Measurements from ENCODE around the gene TRPV6. TPM values are rescaled to one million over a fixed set of nuclear protein-coding genes. Genes with fewer than 3 reads are reported as not detected.
A peak's percentile ranks its signal among the peaks of the same experiment; 100 is the strongest.

TRPV6 gene
- not detected for total RNA-seq
- polyA plus RNA-seq, result under 1 TPM in 1 of 3 donors, not detected in 2; under 0.01 TPM
- long read RNA-seq, donor 1, result 0 reads
- long read RNA-seq, donor 2, result 0 reads

DNA sequence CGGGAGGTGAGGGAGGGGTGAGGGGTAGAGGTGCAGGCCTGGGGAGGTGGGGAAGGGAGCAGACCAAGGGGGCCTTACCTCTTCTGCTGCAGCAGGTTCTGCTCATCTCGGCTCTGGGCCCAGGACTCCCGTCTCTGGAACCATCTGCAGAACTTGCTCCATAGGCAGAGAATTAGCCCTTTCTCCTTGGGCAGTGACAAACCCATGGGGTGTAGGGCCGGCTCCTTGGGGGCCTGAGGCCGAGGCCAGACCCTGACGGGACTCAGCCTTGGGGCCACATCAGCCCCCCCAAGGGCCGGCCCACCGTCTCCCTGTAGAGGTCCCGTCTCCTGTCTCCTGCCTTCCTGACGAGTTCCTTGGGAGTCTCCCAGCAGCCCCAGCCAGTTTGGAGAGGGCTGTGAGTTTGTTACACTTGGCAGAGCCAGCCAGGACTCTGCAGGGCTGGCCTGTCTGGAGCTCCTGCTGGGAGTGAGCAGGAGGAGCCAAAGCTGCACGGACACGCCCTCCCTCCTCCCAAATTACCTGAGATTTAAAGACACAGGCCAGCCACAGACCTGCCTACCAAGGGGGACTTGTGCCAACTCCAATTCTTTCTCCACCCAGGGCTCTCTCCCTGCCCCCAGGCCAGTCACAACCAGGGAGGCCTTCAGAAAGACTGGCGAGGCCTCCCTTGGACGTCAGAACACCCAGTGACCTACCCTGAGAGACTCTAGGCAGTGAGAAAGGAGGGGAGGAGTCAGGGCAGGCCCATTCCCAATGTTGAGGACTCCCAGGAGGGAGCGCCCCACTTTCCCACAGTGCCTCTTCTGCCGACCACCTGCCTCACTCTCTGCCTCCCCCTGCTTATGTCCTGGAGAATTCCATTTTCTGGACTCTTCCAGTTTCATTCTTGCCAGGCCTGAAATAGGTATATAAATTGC lies at the start of gene TRPV6:
Gene TRPV6 (minus strand): TSS at position 435 of the 920 bp plus-strand sequence.
- 47 to 64% (median 52%) methylated on average over 15 to 16 of the region's 16 CpGs for WGBS, 3 donors
- intact Hi-C loops (cut with DNase I), result no loop called here

DNA sequence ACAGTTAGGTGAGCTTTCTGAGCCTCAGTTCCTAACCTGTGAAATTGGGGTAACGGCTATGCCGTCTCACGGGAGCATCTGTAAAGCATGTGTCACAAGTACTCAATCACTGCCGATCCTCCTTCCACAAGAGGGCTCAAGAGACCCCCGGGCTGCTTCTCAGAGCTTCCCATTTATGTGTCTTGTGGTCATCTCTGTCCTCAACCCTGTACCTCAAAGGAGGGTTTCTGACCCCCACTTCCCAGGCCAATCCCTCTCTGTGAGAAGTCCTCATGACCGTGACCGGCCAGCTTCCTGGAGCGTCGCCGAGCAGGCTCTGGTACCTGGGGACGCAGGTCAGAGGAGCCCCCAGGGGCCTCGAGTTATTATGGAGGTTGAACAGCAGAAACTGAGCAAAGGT lies 48.5 kb upstream of the TRPV6 start:
- no peaks in the 10 kb centered on the region for H3K9me3 ChIP-seq
- TF ChIP-seq, protein P1, sequence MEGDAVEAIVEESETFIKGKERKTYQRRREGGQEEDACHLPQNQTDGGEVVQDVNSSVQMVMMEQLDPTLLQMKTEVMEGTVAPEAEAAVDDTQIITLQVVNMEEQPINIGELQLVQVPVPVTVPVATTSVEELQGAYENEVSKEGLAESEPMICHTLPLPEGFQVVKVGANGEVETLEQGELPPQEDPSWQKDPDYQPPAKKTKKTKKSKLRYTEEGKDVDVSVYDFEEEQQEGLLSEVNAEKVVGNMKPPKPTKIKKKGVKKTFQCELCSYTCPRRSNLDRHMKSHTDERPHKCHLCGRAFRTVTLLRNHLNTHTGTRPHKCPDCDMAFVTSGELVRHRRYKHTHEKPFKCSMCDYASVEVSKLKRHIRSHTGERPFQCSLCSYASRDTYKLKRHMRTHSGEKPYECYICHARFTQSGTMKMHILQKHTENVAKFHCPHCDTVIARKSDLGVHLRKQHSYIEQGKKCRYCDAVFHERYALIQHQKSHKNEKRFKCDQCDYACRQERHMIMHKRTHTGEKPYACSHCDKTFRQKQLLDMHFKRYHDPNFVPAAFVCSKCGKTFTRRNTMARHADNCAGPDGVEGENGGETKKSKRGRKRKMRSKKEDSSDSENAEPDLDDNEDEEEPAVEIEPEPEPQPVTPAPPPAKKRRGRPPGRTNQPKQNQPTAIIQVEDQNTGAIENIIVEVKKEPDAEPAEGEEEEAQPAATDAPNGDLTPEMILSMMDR (IDR thresholded peaks at IDR 0.05), result no peak
- DNase-seq (no peak), ATAC-seq (no peak)
- H3K4me3 ChIP-seq, result no peak overlapping the region
- H3K27me3 ChIP-seq (ENCODE audit: insufficient read depth in 3 of 3, low read length in 2 of 3), result peaks cover 0 to 12% (median 0%) of the 10 kb centered on the region in 3 donors
- no peaks in the 10 kb centered on the region for H3K4me1 ChIP-seq
- H3K36me3 ChIP-seq (ENCODE audit: insufficient read depth in 1 of 2, low read depth in 1 of 2), result no peaks in the 10 kb centered on the region
- H3K27ac ChIP-seq, result no peak overlapping the region
- intact Hi-C loops (cut with DNase I), result no loop called here
- whole genome bisulfite sequencing, 3 donors, result 58 to 62% (median 60%) methylated on average over 12 of the region's 12 CpGs

More for the DNA sequence above, at the start of gene TRPV6:
- Histone ChIP-seq H3K9me3 (no peaks in the 10 kb centered on the region), H3K27ac (no peak within 1 kb of the TSS), H3K4me3 (no peak within 1 kb of the TSS), H3K36me3 (ENCODE audit: insufficient read depth in 1 of 2, low read depth in 1 of 2) (no peaks in the 10 kb centered on the region), H3K4me1 (no peaks in the 10 kb centered on the region), H3K27me3 (ENCODE audit: insufficient read depth in 3 of 3, low read length in 2 of 3) (peaks cover 0 to 16% (median 12%) of the 10 kb centered on the region in 3 donors)
- TF ChIP-seq, protein P1 (IDR thresholded peaks at IDR 0.05), result no peak
- peak in 1 of 2 donors; percentile 34 for DNase-seq
- ATAC-seq, result no peak

DNA sequence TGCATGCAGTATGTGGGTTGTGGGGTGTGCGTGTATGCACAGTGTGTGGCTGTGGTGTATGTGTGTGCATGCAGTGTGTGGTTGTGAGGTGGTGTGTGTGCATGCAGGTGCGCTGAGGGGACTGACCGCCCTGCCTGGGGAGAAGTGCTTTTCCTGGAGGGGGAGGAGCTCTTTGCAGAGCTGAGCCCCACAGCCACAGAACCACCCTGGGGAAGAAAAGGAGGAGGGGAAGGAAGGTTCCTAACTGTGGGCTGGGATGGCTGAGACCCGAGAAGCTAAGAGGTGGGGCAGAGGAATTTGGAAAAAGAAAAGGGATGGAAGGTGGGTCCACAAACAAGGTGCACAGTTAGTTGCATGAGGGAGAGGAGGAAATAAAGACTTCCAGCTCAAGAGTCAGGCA lies 48.1 kb upstream of the TRPV6 start, which contains the start of gene TRPV5:
Gene TRPV5 (minus strand): TSS at position 123 of the 400 bp plus-strand sequence. CDS start 287 bp downstream, outside the sequence.
- 72 to 80% (median 74%) methylated on average over 4 of the region's 4 CpGs for WGBS, 3 donors
- Histone ChIP-seq H3K36me3 (ENCODE audit: insufficient read depth in 1 of 2, low read depth in 1 of 2) (no peaks in the 10 kb centered on the region), H3K27me3 (ENCODE audit: insufficient read depth in 3 of 3, low read length in 2 of 3) (peaks cover 0 to 12% (median 0%) of the 10 kb centered on the region in 3 donors), H3K27ac (no peak within 1 kb of the TSS), H3K4me3 (no peak within 1 kb of the TSS), H3K9me3 (no peaks in the 10 kb centered on the region), H3K4me1 (no peaks in the 10 kb centered on the region)
- DNase-seq (no peak), ATAC-seq (no peak)
- intact Hi-C loops (cut with DNase I), result no loop called here
- TF ChIP-seq, protein P1 (IDR thresholded peaks at IDR 0.05), result no peak

DNA sequence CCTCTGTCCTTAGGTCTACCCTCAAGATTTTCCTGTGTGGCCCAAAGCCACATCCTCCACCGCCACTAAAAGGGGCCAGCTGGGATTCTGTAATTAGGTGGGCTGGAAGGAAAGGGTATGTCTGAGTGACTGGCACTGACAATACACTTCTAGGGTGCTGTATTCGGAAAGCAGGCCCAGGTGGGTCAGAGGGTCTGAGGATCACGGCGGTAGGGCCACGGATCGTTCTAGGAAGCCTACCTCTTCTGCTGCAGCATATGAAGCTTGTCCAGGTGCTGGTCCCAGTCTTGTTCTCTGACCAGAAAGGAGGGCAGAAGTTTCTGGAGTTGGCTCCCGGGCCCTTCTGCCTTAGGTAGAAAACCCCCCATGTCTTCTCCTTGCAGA lies 47.5 kb upstream of the TRPV6 start:
- WGBS, 3 donors, result 86% methylated on average over 7 of the region's 7 CpGs

More for the DNA sequence above, 47.5 kb upstream of the TRPV6 start:
- no peaks in the 10 kb centered on the region for H3K4me1 ChIP-seq
- DNase-seq (no peak), ATAC-seq (no peak)
- TF ChIP-seq, protein P1 (IDR thresholded peaks at IDR 0.05), result no peak
- H3K27me3 ChIP-seq (ENCODE audit: insufficient read depth in 3 of 3, low read length in 2 of 3), result peaks cover 0 to 12% (median 0%) of the 10 kb centered on the region in 3 donors
- H3K27ac ChIP-seq, result no peak overlapping the region
- no peaks in the 10 kb centered on the region for H3K9me3 ChIP-seq
- H3K36me3 ChIP-seq (ENCODE audit: insufficient read depth in 1 of 2, low read depth in 1 of 2), result no peaks in the 10 kb centered on the region
- intact Hi-C loops (cut with DNase I), result no loop called here
- no peak overlapping the region for H3K4me3 ChIP-seq

All from psoas muscle (tissue), 8 donors.